H1 (cell line): ENCODE measurements around the gene SYNCRIP. TPM values are rescaled to one million over a fixed set of nuclear protein-coding genes. Genes with fewer than 3 reads are reported as not detected.

Experiments used
- CTCF ChIA-PET: fragments of 300-600 bp; sonication (Branson Sonifier 250); formaldehyde crosslinking; loops from one replicate; lab custom pipeline; 2021; ENCODE audit not compliant: partially characterized antibody; lab: Charles Lee
- POLR2A ChIA-PET: fragments of 300-600 bp; sonication (Branson Sonifier 250); formaldehyde crosslinking; loops from one replicate; lab custom pipeline; 2021; ENCODE audit warnings: inconsistent platforms; ENCODE audit not compliant: partially characterized antibody; lab: Charles Lee
- DNase-seq, 2 experiments: peaks; one replicate each; pipeline versions ENCODE4 v3.0.0 to v3.0.0-alpha.2; 2010 to 2022; ENCODE audit warnings: low spot score in 2 of 2, low read depth in 1 of 2, mixed read lengths in 1 of 2
- FAIRE-seq: peaks from 2 replicates; lab custom pipeline; 2011; peaks lifted over from hg19 to GRCh38; lab: Jason Lieb, UNC
- H2AFZ ChIP-seq: 2 replicates; pipeline ENCODE4 v1.8.1; 2012; ENCODE audit warnings: low read length, inconsistent platforms
- H2AK5ac ChIP-seq: 2 replicates; pipeline ENCODE4 v1.6.1; 2013; ENCODE audit warnings: low read depth, low read length
- H2BK120ac ChIP-seq: replicated peaks from 2 replicates; pipeline ENCODE3; 2013; ENCODE audit warnings: low read depth, low read length, inconsistent platforms
- H2BK12ac ChIP-seq: 2 replicates; pipeline ENCODE4 v1.6.1; 2013; ENCODE audit warnings: low read depth, low read length
- H2BK15ac ChIP-seq: 2 replicates; pipeline ENCODE4 v1.6.1; 2013; ENCODE audit warnings: low read length
- H2BK20ac ChIP-seq: 2 replicates; pipeline ENCODE4 v1.6.1; 2013; ENCODE audit warnings: low read length
- H2BK5ac ChIP-seq: 2 replicates; pipeline ENCODE4 v1.6.1; 2013; ENCODE audit warnings: low read depth, low read length
- H3K14ac ChIP-seq: 2 replicates; pipeline ENCODE4 v1.6.1; 2013; ENCODE audit warnings: inconsistent platforms; ENCODE audit not compliant: insufficient read length
- H3K18ac ChIP-seq: 2 replicates; pipeline ENCODE4 v1.6.1; 2013; ENCODE audit warnings: low read length; ENCODE audit errors: extremely low read depth
- H3K23ac ChIP-seq: 2 replicates; pipeline ENCODE4 v1.6.1; 2013; ENCODE audit warnings: inconsistent platforms; ENCODE audit not compliant: insufficient read length
- H3K23me2 ChIP-seq: 2 replicates; pipeline ENCODE4 v1.6.1; 2013; ENCODE audit warnings: low read depth, low read length
- H3K27ac ChIP-seq: 2 replicates; pipeline ENCODE4 v1.6.1; 2011; ENCODE audit warnings: low read depth, low read length, inconsistent platforms
- H3K27me3 ChIP-seq, 4 experiments: replicated peaks in 1 of 4; 1 replicate in 1 of 4; 2 replicates in 3 of 4; pipeline versions ENCODE4 v1.6.1 to v1.8.1; 2011 to 2013; ENCODE audit warnings: low read length in 3 of 4, mild to moderate bottlenecking in 3 of 4, inconsistent platforms in 2 of 4, mixed read lengths in 2 of 4, moderate library complexity in 1 of 4; ENCODE audit not compliant: control insufficient read depth in 3 of 4, insufficient read depth in 3 of 4; ENCODE audit errors: extremely low read depth in 1 of 4
- H3K36me3 ChIP-seq, 4 experiments: 2 replicates each; pipeline versions ENCODE4 v1.6.1 to v1.8.1; 2011 to 2013; ENCODE audit warnings: mild to moderate bottlenecking in 4 of 4, low read length in 3 of 4, moderate library complexity in 2 of 4, control low read depth in 1 of 4, inconsistent platforms in 1 of 4; ENCODE audit not compliant: insufficient read depth in 4 of 4, control insufficient read depth in 2 of 4
- H3K4ac ChIP-seq: replicated peaks from 2 replicates; pipeline ENCODE3; 2013; ENCODE audit warnings: low read length, low read depth, mixed read lengths, inconsistent platforms; ENCODE audit not compliant: insufficient read length
- H3K4me1 ChIP-seq, 4 experiments: replicated peaks in 1 of 4; 1 replicate in 1 of 4; 2 replicates in 3 of 4; pipeline versions ENCODE4 v1.6.1 to v1.8.1; 2011 to 2013; ENCODE audit warnings: low read length in 3 of 4, inconsistent platforms in 2 of 4, mixed read lengths in 1 of 4; ENCODE audit not compliant: insufficient read depth in 4 of 4, control insufficient read depth in 3 of 4
- H3K4me2 ChIP-seq, 2 experiments: 2 replicates each; pipeline versions ENCODE4 v1.6.1 to v1.8.1; 2011 to 2013; ENCODE audit warnings: low read depth in 2 of 2, low read length in 2 of 2, control low read depth in 1 of 2, inconsistent platforms in 1 of 2, mild to moderate bottlenecking in 1 of 2; ENCODE audit not compliant: insufficient read depth in 1 of 2
- H3K4me3 ChIP-seq, 4 experiments: fragments of 200-600, 300-600 bp in 1 of 4; sonication (generic), shearing (Covaris generic), sonication (Bioruptor Twin) in 1 of 4; 2 replicates each; pipeline versions ENCODE4 v1.5.1 to v1.8.1; 2011 to 2016; ENCODE audit warnings: low read length in 4 of 4, low read depth in 3 of 4, control low read depth in 2 of 4, inconsistent platforms in 2 of 4, mild to moderate bottlenecking in 2 of 4, mixed read lengths in 1 of 4, moderate library complexity in 1 of 4; ENCODE audit not compliant: insufficient read depth in 2 of 4; ENCODE audit errors: extremely low read depth in 1 of 4
- H3K56ac ChIP-seq: replicated peaks from 2 replicates; pipeline ENCODE3; 2013; ENCODE audit warnings: low read depth, mild to moderate bottlenecking, mixed read lengths, low read length, inconsistent platforms; ENCODE audit not compliant: insufficient read length
- H3K79me1 ChIP-seq: 2 replicates; pipeline ENCODE4 v1.6.1; 2013; ENCODE audit warnings: low read depth, low read length, control low read depth
- H3K79me2 ChIP-seq, 2 experiments: 2 replicates each; pipeline versions ENCODE4 v1.6.1 to v1.8.1; 2012 to 2013; ENCODE audit warnings: low read length in 2 of 2, mild to moderate bottlenecking in 2 of 2, inconsistent platforms in 1 of 2; ENCODE audit not compliant: insufficient read depth in 2 of 2, control insufficient read depth in 1 of 2
- H3K9ac ChIP-seq, 4 experiments: replicated peaks in 1 of 4; 1 replicate in 1 of 4; 2 replicates in 3 of 4; pipeline versions ENCODE4 v1.6.1 to v1.8.1; 2011 to 2013; ENCODE audit warnings: low read depth in 3 of 4, low read length in 3 of 4, control low read depth in 2 of 4, mild to moderate bottlenecking in 2 of 4, moderate library complexity in 2 of 4, inconsistent platforms in 1 of 4; ENCODE audit errors: extremely low read depth in 1 of 4
- H3K9me3 ChIP-seq, 2 experiments: 2 replicates each; pipeline versions ENCODE4 v1.6.1 to v1.8.1; 2012 to 2013; ENCODE audit warnings: mild to moderate bottlenecking in 2 of 2, moderate library complexity in 2 of 2, control low read depth in 1 of 2, inconsistent platforms in 1 of 2, low read depth in 1 of 2, low read length in 1 of 2, mixed read lengths in 1 of 2; ENCODE audit not compliant: insufficient read depth in 2 of 2
- H4K20me1 ChIP-seq, 2 experiments: replicated peaks in 1 of 2; 2 replicates each; pipeline versions ENCODE3 to v1.8.1; 2011 to 2013; ENCODE audit warnings: inconsistent platforms in 2 of 2, low read length in 2 of 2, mild to moderate bottlenecking in 1 of 2; ENCODE audit not compliant: insufficient read depth in 2 of 2, control insufficient read depth in 1 of 2
- H4K5ac ChIP-seq: 2 replicates; pipeline ENCODE4 v1.6.1; 2013; ENCODE audit warnings: low read length, low read depth, mixed read lengths, inconsistent platforms; ENCODE audit not compliant: insufficient read length
- H4K8ac ChIP-seq: 2 replicates; pipeline ENCODE4 v1.8.0; 2013; ENCODE audit warnings: mild to moderate bottlenecking, moderate library complexity, low read length, inconsistent platforms; ENCODE audit not compliant: insufficient read depth; ENCODE audit errors: extremely low read depth
- H4K91ac ChIP-seq: replicated peaks from 2 replicates; pipeline ENCODE3; 2013; ENCODE audit warnings: low read length, mixed read lengths, inconsistent platforms; ENCODE audit not compliant: insufficient read length
- GABPA ChIP-seq: IDR thresholded peaks from 2 replicates; pipeline ENCODE4 v1.6.1; 2011; ENCODE audit warnings: mild to moderate bottlenecking, low read length, moderate library complexity, borderline replicate concordance; ENCODE audit not compliant: insufficient read depth
- GTF2F1 ChIP-seq: IDR thresholded peaks from 2 replicates; pipeline ENCODE4 v1.6.1; 2012; ENCODE audit warnings: low read depth, low read length, improper control_type of control experiment, borderline replicate concordance
- WGBS, 2 experiments: shearing (Covaris generic) in 1 of 2; methylation state at CpG; one replicate each; pipeline versions ENCODE4 v1.1.6 to v1.1.7; 2013 to 2015; ENCODE audit warnings: low lambda C conversion rate in 2 of 2, mixed read lengths in 2 of 2, inconsistent platforms in 1 of 2, low coverage in 1 of 2, missing lambda C conversion rate in 1 of 2; ENCODE audit not compliant: insufficient replicate concordance in 2 of 2, insufficient coverage in 1 of 2, insufficient read length in 1 of 2; ENCODE audit errors: extremely low coverage in 1 of 2, missing lambda C conversion rate in 1 of 2; 5-methylcytosine and 5-hydroxymethylcytosine counted together
- polyA plus RNA-seq, 7 experiments: library from polyadenylated mRNA; depleted of rRNA in 3 of 7; stranded (reverse) in 5 of 7; unstranded in 2 of 7; fragments of >200 nt in 5 of 7; fragments of 200-250 nt in 2 of 7; gene quantifications; 1 replicate in 5 of 7; 2 replicates in 1 of 7; 4 replicates in 1 of 7; pipeline versions ENCODE4 v1.2.1 to v1.2.3, GENCODE V29; 2011 to 2013; ENCODE audit warnings: missing spikeins in 2 of 7, mixed read lengths in 2 of 7
- total RNA-seq: library from RNA; stranded (reverse); fragmentation: NEBNext Ultra II Directional; extraction: Animal tissue kit (Norgen Biotek cat#: 25700); gene quantifications from 2 replicates; pipeline ENCODE4 v1.2.1, GENCODE V29; 2021

The SYNCRIP gene
- total and polyA plus RNA-seq, 2 of the 8 experiments (the other 6 are each of a cell fraction or from before 2014, with no cell fraction given), result 16.8 to 219 TPM

DNA sequence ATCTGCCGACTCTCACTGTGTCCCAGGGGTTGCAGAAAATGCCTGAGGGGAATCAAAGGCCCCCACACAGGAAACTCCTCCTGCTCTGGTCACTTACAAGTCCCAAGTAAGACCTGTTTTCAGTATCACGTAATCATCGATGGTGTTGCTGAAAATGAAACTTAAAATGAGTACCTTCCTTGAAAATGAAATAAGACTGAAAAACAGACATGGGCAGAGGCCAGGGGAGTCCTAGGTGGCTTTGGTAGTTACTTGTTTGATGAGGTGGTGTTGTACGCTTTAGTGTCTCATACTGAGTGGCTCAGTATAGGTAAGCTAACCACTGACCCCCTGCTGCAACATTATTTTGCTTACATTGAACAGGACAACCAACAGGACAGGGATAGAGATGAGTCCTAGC lies 43.0 kb upstream of the SYNCRIP start:
- POLR2A ChIA-PET, result interaction anchor here (0.9 to 2.8 kb wide), 4 partner anchors 8 to 42 kb away, joined by 3 to 10 read pairs (median 4); partner anchors contain the start of gene SYNCRIP
- CTCF ChIA-PET, result no interaction called here
- Histone ChIP-seq H2BK15ac (no peak overlapping the region), H4K5ac (no peak overlapping the region), H3K23me2 (no peaks in the 10 kb centered on the region), H3K9me3 (no peaks in the 10 kb centered on the region), H3K79me1 (no peaks in the 10 kb centered on the region), H3K27me3 (no peaks in the 10 kb centered on the region), H3K14ac (no peak overlapping the region), H3K9ac (no peak overlapping the region), H3K36me3 (no peaks in the 10 kb centered on the region; a peak in 1 of 8 replicates), H2BK12ac (no peak overlapping the region), H3K27ac (no peak overlapping the region), H2AK5ac (no peak overlapping the region), H4K91ac (no peak overlapping the region), H3K4me1 (no peaks in the 10 kb centered on the region), H2BK5ac (no peak overlapping the region), H3K4me2 (no peak overlapping the region), H3K4me3 (no peak overlapping the region), H2BK20ac (no peak overlapping the region), H3K18ac (no peak overlapping the region), H4K20me1 (no peaks in the 10 kb centered on the region), H3K79me2 (no peaks in the 10 kb centered on the region), H4K8ac (no peak overlapping the region), H3K23ac (no peak overlapping the region), H2BK120ac (no peak overlapping the region), H3K56ac (no peak overlapping the region), H3K4ac (no peak overlapping the region), H2AFZ (no peak overlapping the region)
- no peak for DNase-seq
- TF ChIP-seq GABPA (no peak), GTF2F1 (no peak)
- FAIRE-seq, result no peak
- 89% methylated on average over 4 of the region's 4 CpGs; no CpG with 5 or more reads in 1 of the 2 experiments for WGBS, 2 experiments
